Stomach (tissue), 4 donors: ENCODE data around the gene ZNF622.

Source experiments
- EP300 ChIP-seq: sonication (generic); formaldehyde crosslinking; IDR thresholded peaks from one replicate; pipeline ENCODE4 v1.6.1; 2017; ENCODE audit warnings: antibody characterized with exemption
- POLR2A ChIP-seq, 4 donors: fragments of 450-650 bp; IDR thresholded peaks; one replicate each; pipeline ENCODE4 v1.6.1; 2016; ENCODE audit warnings: antibody characterized with exemption in 4 of 4, control low read depth in 2 of 4, mild to moderate bottlenecking in 1 of 4, moderate library complexity in 1 of 4
- POLR2AphosphoS5 ChIP-seq, 3 donors: sonication (generic); formaldehyde crosslinking; IDR thresholded peaks; one replicate each; pipeline ENCODE4 v1.6.1; 2016; ENCODE audit warnings: antibody characterized with exemption in 3 of 3
- TF ChIP-seq, protein P1 (sequence below), 7 experiments: fragments of 450-650 bp in 4 of 7; fragments of 200-600 bp in 3 of 7; sonication (generic) in 3 of 7; IDR thresholded peaks; one replicate each; pipeline ENCODE4 v1.5.1; 2016 to 2019; ENCODE audit warnings: antibody characterized with exemption in 7 of 7, control low read depth in 2 of 7, mild to moderate bottlenecking in 1 of 7

DNA sequence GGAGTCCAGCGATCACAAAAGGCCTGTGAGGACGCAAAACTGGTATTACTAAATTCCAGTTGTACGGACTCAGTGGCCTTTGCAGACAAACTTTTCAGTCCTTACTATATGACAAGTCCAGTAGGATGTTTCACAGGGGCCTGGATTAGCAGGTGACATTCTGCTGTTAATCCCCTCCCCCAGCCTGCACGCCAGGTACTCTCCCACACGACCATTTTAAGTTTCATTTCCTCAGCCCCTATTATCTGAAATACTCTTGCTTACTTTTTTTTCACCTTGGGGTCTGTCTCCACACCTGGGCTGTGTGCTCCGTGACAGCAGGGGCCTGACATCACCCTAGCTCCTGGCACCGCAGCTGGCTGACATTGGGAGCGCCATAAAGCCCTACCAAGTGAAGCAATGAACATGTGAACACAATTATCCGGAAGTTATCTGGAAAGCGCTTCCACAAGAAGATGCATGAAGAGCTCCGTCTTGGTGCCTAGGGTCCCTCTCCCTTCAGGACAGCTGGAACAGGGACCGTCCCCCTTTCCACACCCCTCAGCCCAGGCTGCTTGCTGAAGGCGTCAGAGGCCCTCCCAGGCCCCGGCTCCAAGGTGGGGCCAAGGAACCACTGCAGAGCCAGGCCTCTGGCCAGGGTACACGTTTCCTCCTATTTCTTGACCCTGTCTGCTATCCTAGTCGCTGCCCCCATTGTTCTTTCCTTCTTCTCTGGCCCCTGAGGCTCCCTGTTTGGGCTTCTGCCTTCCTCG, 39.7 kb upstream of the ZNF622 start:
- TF ChIP-seq, protein P1, sequence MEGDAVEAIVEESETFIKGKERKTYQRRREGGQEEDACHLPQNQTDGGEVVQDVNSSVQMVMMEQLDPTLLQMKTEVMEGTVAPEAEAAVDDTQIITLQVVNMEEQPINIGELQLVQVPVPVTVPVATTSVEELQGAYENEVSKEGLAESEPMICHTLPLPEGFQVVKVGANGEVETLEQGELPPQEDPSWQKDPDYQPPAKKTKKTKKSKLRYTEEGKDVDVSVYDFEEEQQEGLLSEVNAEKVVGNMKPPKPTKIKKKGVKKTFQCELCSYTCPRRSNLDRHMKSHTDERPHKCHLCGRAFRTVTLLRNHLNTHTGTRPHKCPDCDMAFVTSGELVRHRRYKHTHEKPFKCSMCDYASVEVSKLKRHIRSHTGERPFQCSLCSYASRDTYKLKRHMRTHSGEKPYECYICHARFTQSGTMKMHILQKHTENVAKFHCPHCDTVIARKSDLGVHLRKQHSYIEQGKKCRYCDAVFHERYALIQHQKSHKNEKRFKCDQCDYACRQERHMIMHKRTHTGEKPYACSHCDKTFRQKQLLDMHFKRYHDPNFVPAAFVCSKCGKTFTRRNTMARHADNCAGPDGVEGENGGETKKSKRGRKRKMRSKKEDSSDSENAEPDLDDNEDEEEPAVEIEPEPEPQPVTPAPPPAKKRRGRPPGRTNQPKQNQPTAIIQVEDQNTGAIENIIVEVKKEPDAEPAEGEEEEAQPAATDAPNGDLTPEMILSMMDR (IDR thresholded peaks at IDR 0.05) = no peak
- TF ChIP-seq EP300 (no peak), POLR2A (IDR thresholded peaks at IDR 0.05) (no peak), POLR2AphosphoS5 (IDR thresholded peaks at IDR 0.05) (no peak)
